HUES64 (cell line): ENCODE results near the gene ENHO.

Source experiments
- H3K27ac ChIP-seq: 2 replicates; pipeline ENCODE4 v1.7.0; 2013; ENCODE audit warnings: low read depth, low read length, inconsistent platforms
- H3K27me3 ChIP-seq: 2 replicates; pipeline ENCODE4 v1.6.1; 2013; ENCODE audit warnings: mild to moderate bottlenecking, low read length; ENCODE audit not compliant: insufficient read depth
- H3K36me3 ChIP-seq: 2 replicates; pipeline ENCODE4 v1.6.1; 2013; ENCODE audit warnings: mild to moderate bottlenecking, low read length; ENCODE audit not compliant: insufficient read depth
- H3K4me1 ChIP-seq: 2 replicates; pipeline ENCODE4 v1.6.1; 2013; ENCODE audit warnings: mild to moderate bottlenecking, low read length, moderate library complexity; ENCODE audit not compliant: insufficient read depth
- H3K4me3 ChIP-seq: 2 replicates; pipeline ENCODE4 v1.5.1; 2013; ENCODE audit warnings: mild to moderate bottlenecking, low read length, moderate library complexity
- H3K9ac ChIP-seq: 2 replicates; pipeline ENCODE4 v1.6.1; 2013; ENCODE audit warnings: mild to moderate bottlenecking, low read depth, low read length
- H3K9me3 ChIP-seq: 2 replicates; pipeline ENCODE4 v1.6.1; 2013; ENCODE audit warnings: low read depth, low read length; ENCODE audit not compliant: insufficient read depth
- WGBS: fragments of 150-250, 120-280 bp; methylation state at CpG from one replicate; pipeline ENCODE4 v1.1.7; 2013; ENCODE audit warnings: missing lambda C conversion rate; 5-methylcytosine and 5-hydroxymethylcytosine counted together

The ENHO gene

DNA sequence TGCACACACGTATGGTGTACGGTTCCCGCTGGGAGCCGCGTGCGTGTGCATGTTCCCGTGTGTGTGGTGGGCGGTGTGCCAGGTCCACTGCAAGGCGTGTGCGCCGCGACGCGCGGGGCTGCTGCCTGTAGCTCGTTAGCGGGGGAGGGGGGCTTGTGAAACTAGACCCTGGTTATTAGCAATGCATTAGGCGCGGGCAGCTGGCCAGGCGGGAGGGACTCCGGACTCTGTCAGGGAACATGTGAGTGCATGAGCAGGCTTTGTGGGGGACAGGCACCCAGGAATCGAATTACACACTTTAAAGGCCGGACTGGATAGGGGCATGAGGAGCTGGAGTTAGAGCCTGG is 32.2 kb upstream of the ENHO start:
- no peak overlapping the region for H3K9ac ChIP-seq
- H3K27me3 ChIP-seq: no peaks in the 10 kb centered on the region
- peaks cover 19% of the 10 kb centered on the region for H3K4me1 ChIP-seq
- no peaks in the 10 kb centered on the region for H3K9me3 ChIP-seq
- 86% methylated on average over 23 of the region's 23 CpGs for WGBS
- H3K4me3 ChIP-seq: no peak overlapping the region
- H3K27ac ChIP-seq: no peak overlapping the region
- no peaks in the 10 kb centered on the region for H3K36me3 ChIP-seq

- Histone ChIP-seq H3K27ac (no peak overlapping the region), H3K27me3 (no peaks in the 10 kb centered on the region)
Observed at GRCh38 chr9:34554211-34555001, 31.6 kb upstream of the ENHO start.

DNA sequence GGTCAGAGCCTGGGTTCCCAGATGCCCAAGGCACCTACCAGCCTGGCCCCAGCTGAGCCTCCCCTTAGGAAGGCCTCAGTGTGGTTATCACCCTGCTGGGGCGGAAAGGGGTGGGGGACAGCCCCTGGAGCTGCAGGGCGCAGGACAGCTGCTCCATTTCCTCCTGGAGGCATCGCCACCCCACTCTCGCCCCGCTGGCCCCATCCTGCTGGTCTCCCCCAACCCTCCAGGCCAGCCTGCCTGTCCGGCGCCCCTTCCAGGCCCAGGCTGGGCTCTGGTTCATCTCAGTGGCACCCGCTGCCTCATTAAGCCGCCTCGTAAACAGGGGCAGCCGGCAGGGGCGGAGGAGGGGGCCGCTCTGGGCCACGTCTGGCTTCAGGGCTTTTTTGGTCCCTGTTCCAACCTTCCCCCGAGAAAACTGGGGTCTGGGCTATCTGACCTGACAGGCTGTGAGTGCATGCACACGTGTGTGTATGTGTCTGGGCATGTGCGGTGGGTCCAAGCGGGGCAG is 30.8 kb upstream of the ENHO start:
- Histone ChIP-seq H3K4me1 (peaks cover 13% of the 10 kb centered on the region; the same call in 1 of the 2 replicates), H3K9ac (no peak overlapping the region), H3K36me3 (no peaks in the 10 kb centered on the region), H3K27me3 (no peaks in the 10 kb centered on the region), H3K4me3 (no peak overlapping the region), H3K27ac (no peak overlapping the region), H3K9me3 (no peaks in the 10 kb centered on the region)
- WGBS: 90% methylated on average over 18 of the region's 18 CpGs

More at GRCh38 chr9:34554211-34555001, 31.6 kb upstream of the ENHO start:
- H3K36me3 ChIP-seq: no peaks in the 10 kb centered on the region
- 72% methylated on average over 16 of the region's 16 CpGs for WGBS
- no peak overlapping the region for H3K9ac ChIP-seq
- no peaks in the 10 kb centered on the region for H3K9me3 ChIP-seq
- H3K4me3 ChIP-seq: no peak overlapping the region
- H3K4me1 ChIP-seq: peaks cover 18% of the 10 kb centered on the region

GRCh38 chr9:34552986-34553385 is 30.2 kb upstream of the ENHO start:
- no peak overlapping the region for H3K27ac ChIP-seq
- H3K9me3 ChIP-seq: no peaks in the 10 kb centered on the region
- H3K27me3 ChIP-seq: no peaks in the 10 kb centered on the region
- peaks cover 13% of the 10 kb centered on the region; the same call in 1 of the 2 replicates for H3K4me1 ChIP-seq
- H3K4me3 ChIP-seq: no peak overlapping the region
- no peak overlapping the region for H3K9ac ChIP-seq
- 92% methylated on average over 2 of the region's 2 CpGs for WGBS
- H3K36me3 ChIP-seq: no peaks in the 10 kb centered on the region

DNA sequence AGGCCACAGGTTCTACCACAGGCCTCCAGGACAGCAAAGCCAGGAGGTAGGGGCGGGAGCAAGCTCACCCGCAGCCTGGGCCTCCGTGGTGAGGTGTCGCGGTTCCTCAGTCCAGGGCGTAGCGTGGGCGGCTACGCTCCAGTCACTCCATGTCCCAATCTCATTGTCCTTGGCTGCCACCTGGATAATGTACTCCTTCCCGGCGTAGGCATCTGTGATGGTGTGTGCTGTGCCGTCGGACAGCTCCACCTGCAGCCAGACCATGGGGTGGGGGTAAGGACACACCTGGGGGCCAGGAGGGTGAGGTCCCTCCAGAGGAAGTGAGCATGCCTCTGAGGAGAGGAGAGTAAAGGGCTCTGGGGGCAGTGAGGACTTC is 29.8 kb upstream of the ENHO start:
- WGBS: 95% methylated on average over 13 of the region's 13 CpGs
- no peak overlapping the region for H3K4me3 ChIP-seq
- H3K9ac ChIP-seq: no peak overlapping the region
- H3K4me1 ChIP-seq: peaks cover 13% of the 10 kb centered on the region; the same call in 1 of the 2 replicates
- H3K27me3 ChIP-seq: no peaks in the 10 kb centered on the region
- no peaks in the 10 kb centered on the region for H3K9me3 ChIP-seq
- no peak overlapping the region for H3K27ac ChIP-seq
- no peaks in the 10 kb centered on the region for H3K36me3 ChIP-seq

GRCh38 chr9:34551751-34552605 is 29.2 kb upstream of the ENHO start:
- Histone ChIP-seq H3K36me3 (no peaks in the 10 kb centered on the region), H3K27ac (no peak overlapping the region), H3K9ac (no peak overlapping the region), H3K4me3 (no peak overlapping the region), H3K9me3 (no peaks in the 10 kb centered on the region), H3K4me1 (peaks cover 13% of the 10 kb centered on the region; the same call in 1 of the 2 replicates), H3K27me3 (no peaks in the 10 kb centered on the region)
- 93% methylated on average over 20 of the region's 20 CpGs for WGBS

DNA sequence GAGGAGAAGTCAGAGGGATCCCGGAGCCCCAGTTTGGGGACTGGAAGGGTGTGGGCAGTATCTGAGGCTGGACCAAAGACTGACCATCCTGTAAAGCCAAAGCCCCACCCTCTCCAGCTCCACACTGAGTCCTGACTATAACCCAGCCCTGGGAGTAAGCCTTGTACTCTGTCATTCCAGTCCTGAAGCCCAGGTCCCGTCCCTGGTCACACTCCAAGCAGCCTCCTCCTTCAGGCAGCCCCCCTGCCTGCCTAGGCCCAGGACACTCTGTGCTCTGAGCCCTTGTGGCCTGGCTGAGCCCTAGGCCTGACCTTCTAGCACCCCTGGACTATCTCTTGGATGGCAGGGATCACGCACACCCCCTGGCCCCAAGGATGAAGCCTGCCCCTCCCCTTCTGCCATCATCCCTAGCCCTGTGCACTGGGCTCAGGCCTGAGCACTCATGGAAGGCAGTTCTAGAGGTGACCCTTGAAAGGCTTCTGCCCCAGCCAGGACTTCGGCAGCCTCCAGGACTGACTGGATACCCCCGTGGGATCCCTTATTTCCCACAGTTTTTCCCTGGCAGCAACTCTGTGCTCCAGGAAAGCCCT is 28.0 kb upstream of the ENHO start:
- H3K4me3 ChIP-seq: no peak overlapping the region
- WGBS: 83% methylated on average over 5 of the region's 5 CpGs
- H3K9ac ChIP-seq: no peak overlapping the region
- H3K27me3 ChIP-seq: no peaks in the 10 kb centered on the region
- H3K27ac ChIP-seq: no peak overlapping the region
- H3K9me3 ChIP-seq: no peaks in the 10 kb centered on the region
- peaks cover 13% of the 10 kb centered on the region; the same call in 1 of the 2 replicates for H3K4me1 ChIP-seq
- no peaks in the 10 kb centered on the region for H3K36me3 ChIP-seq

DNA sequence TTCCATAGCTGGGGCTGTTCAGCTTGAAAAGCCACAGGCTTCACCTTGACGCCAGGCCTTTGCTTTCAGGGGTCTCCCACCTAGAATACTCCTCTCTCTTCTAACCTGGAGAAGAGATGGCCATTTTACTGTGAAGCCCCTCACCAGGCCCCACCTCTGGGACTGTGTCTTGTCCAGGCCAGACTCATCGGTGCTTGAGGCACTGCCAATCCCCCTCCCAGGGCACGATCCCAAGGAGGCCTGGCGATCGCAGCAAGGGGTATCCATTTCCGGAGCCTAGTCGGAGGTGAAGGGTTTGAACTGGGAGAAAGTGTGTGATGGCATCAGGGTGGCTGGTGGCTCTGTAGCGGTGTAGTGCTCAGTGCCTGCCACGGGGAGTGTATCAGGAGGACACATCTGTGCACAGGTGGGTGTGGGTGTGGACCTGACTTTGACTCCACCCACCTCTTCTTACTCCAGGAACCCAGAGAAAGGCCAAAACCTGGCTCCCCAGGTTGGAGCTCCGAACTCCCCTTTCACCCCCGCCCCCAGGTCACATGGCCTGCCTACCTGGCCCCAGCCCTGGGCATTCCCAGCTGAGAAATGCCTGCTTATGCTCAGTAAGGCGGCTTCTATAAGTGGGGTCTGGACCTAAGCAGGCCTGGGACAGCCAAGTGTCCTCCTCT is 27.4 kb upstream of the ENHO start:
- no peak overlapping the region for H3K4me3 ChIP-seq
- no peaks in the 10 kb centered on the region for H3K36me3 ChIP-seq
- no peak overlapping the region for H3K9ac ChIP-seq
- H3K9me3 ChIP-seq: no peaks in the 10 kb centered on the region
- H3K27me3 ChIP-seq: no peaks in the 10 kb centered on the region
- 85% methylated on average over 12 of the region's 12 CpGs for WGBS
- H3K4me1 ChIP-seq: peaks cover 9% of the 10 kb centered on the region; the same call in 1 of the 2 replicates
- H3K27ac ChIP-seq: no peak overlapping the region

DNA sequence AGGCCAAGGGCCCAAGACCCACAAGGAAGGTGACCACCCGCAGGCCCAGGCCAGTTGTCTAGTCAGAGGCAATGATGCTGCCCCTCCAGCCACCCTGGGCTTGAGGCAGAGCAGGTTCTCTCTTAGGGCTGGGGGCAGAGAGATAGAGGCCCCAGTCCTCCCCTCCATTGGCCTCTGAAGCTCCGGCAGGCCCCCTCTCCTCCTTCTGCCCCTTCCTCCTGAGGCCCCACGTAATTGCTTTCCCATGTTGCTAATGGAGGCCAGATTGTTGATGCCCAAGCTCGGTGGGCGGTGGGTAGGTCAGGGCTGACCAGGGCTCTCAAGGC is 26.6 kb upstream of the ENHO start:
- Histone ChIP-seq H3K4me1 (0 out of 2 replicates have a peak, but pooled peaks cover 3% of the 10 kb centered on the region), H3K27ac (no peak overlapping the region), H3K36me3 (no peaks in the 10 kb centered on the region), H3K9ac (no peak overlapping the region), H3K27me3 (no peaks in the 10 kb centered on the region), H3K4me3 (no peak overlapping the region), H3K9me3 (no peaks in the 10 kb centered on the region)
- 92% methylated on average over 5 of the region's 5 CpGs for WGBS

DNA sequence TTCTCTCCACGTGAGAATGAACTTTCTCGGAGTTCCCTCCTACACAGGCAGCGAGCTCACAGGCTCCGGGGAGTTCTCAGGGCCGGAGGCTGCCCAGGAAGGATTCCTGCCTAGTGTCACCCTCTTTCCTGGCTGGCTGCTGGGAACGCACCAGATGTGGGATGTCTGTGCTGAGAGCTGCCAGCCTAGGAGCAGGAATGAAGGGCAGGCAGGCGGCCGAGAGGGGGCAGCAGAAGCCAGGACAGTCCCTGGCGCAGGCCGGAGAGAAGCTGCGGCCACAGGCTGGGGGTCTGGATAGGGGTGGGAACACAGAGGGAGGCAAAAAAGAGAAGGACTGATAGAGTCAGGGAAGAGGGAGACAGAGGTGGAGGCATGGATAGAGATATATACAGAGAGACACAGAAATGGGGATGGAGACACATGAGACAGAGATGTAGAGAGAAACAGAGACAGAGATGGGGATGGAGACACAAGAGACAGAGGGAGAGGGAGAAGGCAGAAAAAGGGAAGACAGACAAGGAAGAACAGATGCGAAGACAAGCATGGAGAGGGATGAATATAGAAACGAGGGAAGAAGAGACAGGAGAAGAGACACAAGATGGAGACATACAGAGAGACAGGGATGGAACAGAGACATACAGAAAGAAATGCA is 25.3 kb upstream of the ENHO start:
- H3K4me3 ChIP-seq: no peak overlapping the region
- H3K9me3 ChIP-seq: no peaks in the 10 kb centered on the region
- H3K36me3 ChIP-seq: no peaks in the 10 kb centered on the region
- no peaks in the 10 kb centered on the region for H3K4me1 ChIP-seq
- H3K27me3 ChIP-seq: no peaks in the 10 kb centered on the region
- 29% methylated on average over 13 of the region's 13 CpGs for WGBS
- no peak overlapping the region for H3K9ac ChIP-seq
- H3K27ac ChIP-seq: no peak overlapping the region
